DLD1 (cell line): ENCODE results near the gene AKT3.
"Not testable (repeated sequence)": the region's sequence is repeated elsewhere in the genome, so short reads cannot be mapped to it uniquely, and the experiment has no call there.

ENCODE experiments used
- in situ Hi-C: cut with HindIII; loops from 2 replicates; pipeline ENCODE4 v1.10.0; 2017; ENCODE audit warnings: low sequenced_read_pairs

AKT3 gene

DNA sequence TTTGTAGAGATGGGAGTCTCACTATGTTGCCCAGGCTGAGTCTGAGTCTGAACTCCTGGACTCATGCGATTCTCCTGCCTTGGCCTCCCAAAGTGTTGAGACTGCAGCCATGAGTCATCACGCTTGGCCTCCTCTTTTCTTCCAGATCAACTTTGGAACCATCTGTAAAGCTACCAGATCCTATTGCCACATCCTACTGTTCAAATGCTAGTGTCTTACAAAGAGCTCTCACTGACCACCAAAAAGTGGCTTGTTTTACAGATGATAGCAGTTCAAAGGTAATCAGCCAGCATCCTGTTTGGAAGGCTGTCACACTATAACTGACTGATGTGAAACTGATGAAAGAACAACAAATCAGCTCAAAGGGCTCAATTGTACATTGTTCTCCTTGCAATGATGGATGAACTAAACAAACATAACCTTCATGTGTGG is 221.6 kb downstream of the AKT3 start:
- in situ Hi-C loops = no loop called here

GRCh38 chr1:243623841-243624240 is 226.2 kb downstream of the AKT3 start:
- in situ Hi-C loops = no loop called here

DNA sequence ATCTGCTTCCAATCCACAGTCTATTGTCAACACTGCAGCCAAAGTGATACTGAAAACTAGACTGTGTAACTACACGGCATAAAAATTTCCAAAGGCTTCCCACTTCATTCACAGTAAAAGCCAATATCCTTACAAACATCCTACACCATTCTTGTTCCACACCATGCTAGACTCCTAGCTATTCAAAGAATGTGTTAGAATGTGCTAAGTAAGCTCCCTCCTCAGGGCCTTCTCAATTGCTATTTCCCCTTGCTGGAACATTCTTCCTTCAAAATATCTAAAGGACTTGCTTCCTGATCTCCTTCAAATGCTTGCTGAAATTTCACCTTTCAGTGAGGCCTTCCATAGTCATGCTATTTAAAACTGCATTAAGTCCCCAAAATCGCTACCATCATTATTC is 228.1 kb downstream of the AKT3 start:
- in situ Hi-C loops = no loop called here

- in situ Hi-C loops = no loop called here
These were observed 229.9 kb downstream of the AKT3 start for GRCh38 chr1:243620096-243620495.

DNA sequence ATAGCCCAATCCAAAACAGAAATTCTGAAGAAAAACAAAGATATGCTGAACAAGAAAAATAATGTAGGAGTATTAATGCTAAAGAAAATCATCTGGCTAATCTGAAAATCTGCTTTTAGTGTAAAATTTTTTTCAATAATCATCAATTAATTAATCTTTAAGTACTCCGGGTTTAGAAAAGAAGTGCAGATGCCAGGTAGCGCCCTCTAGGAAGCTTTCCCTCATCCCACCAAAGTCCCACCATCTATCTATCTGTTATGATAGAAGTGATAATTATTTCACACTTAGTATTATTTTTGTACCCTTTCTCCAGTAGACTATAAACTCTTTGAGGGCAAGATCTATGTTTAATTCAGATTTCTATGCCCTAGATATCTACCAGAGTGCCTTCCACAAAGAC is 240.3 kb downstream of the AKT3 start:
- in situ Hi-C loops = no loop called here

DNA sequence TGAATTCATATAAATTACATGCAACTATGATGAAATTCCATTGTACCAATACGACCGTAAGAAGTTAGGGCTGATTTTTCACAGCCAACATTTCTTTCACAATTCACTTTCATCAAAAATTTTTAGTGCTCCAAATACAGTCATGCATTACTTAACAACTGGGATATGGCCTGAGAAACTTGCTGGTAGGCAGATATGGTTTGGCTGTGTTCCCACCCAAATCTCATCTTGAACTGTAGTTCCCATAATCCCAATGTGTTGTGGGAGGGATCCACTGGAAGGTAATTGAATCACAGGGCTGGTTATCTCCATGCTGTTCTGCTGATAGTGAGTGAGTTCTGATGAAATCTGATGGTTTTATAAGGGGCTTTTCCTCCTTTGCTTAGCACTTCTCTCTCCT is 244.4 kb downstream of the AKT3 start:
- in situ Hi-C loops = no loop called here

- in situ Hi-C loops = no loop called here
These were observed 248.3 kb downstream of the AKT3 start for GRCh38 chr1:243601720-243602119.

DNA sequence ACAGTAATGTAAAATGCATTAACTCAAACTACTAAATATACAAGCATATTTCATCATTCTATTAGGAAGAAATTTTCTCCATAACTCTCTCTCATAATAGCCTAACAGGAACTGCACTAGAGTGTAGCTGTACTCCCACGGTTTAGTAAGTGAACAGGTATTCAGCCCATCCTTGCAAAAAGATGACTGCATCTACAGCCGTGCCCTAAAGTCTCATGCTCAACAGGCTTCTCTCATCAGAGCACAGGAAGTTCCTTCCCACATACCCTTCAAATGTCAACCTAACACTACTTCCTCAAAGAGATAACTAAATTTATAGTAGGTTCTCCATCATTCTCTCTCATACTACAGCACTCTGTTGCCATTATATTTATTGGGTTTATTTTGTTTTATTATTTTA is 251.6 kb downstream of the AKT3 start:
- in situ Hi-C loops = no loop called here

DNA sequence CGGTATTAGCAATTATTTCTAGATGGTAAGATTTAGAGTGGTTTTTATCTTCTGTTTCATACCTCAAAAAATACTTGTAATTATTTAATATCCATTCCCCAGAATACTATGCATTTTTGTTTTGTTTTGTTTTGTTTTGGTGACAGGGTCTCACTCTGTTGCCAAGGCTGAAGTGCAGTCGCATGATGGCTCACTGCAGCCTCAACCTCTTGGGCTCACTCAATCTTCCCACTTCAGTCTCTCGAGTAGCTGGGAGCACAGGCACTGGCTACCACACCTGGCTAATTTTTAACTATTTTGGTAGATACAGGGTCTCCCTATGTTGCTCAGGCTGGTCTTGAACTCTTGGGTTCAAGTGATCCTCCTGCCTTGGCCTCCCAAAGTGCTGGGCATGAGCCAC is 252.7 kb downstream of the AKT3 start:
- in situ Hi-C loops = no loop called here

GRCh38 chr1:243596431-243597062 is 253.5 kb downstream of the AKT3 start:
- in situ Hi-C loops = no loop called here

DNA sequence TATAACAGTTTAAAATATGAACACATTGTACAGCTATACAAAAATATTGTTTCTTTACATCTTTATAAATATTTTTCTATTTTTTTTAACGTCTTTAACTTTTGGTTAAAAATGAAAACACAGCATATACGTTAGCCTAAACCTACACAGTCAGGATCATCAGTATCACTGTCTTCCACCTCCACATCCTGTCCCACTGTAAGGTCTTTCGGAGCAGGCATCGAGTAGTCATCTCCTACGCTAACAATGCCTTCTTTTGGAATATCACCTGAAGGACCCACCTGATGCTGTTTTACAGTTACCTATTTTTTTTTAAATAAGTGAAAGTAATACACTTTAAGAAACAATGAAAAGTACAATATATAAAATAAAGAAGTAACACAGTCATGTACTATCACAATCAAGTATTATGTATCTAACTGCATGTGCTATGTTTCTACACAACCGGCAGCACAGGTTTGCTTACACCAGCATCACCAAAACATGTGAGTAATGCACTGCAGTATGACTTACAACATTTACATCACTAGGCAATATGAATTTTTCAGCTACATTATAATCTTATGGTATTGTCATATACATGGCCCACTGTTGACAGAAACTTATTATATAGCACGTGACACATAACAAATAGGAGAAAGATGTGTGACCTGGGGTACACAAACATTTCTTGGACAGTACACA is 254.4 kb downstream of the AKT3 start:
- in situ Hi-C loops = no loop called here

DNA sequence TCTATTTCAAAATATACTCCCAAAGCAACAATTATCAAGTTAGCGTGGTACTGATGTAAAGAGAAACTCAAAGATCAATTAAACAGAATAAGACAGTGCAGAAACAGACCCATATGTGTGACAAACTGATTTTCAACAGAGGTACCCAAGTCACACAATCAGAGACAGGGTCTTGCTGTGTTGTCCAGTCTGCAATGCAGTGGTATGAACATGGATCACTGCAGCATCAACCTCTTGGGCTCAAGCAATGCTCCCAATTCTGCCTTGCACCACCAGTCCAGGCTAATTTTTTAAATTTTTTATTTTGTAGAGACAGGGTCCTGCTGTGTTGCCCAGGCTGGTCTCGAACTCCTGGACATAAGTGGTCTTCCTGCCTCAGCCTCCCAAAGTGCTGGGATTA is 255.6 kb downstream of the AKT3 start:
- in situ Hi-C loops = no loop called here

DNA sequence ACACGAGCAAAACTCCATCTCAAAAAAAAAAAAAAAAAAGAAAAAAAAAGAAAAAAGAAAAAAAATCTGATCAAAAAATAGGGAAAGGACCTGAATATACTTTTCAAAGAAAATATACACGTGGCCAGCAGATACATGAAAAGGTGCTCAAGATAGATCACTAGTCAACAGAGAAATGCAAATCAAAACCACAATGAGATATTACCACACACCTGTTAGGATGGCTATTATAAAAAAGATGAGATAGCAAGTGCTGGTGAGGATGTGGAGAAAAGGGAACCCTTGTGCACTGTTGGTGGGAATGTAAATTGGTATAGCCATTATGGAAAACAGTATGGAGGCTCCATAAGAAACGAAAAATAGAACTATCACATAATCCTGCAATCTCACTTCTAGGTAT is 260.8 kb downstream of the AKT3 start:
- in situ Hi-C loops = not testable (repeated sequence)

DNA sequence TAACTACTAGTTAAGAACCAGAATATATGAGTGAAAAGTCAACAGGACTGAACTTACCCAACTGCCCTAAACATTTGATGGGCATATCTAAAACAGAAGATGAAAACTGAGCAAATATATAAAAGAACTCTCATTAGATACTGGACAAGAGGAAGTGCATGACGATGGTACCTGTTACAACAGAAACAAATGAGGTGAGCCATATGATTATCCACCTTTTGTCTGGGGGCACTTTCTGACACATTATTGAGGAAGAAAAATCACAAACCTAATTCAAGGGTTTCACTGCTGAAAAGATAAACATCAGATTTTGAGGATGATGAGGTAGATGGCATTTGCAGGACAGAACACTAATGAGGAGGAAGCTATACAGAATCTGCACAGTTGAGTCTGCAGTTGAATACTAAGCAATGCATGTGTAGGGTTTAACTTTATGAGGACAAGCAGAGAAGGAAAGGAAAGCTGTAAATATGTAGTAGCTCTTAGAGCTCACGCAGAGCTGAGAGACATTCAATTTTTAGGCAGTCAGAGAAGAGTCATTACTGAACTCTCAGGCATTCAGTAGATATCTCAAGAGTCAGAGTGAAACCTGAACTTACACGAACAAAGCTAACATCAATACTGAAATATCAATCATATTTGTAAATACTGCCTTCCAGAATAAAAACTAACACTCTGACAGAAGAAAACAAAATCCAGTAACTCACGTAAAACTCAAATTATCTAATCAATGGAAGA is 262.1 kb downstream of the AKT3 start:
- in situ Hi-C loops = no loop called here

DNA sequence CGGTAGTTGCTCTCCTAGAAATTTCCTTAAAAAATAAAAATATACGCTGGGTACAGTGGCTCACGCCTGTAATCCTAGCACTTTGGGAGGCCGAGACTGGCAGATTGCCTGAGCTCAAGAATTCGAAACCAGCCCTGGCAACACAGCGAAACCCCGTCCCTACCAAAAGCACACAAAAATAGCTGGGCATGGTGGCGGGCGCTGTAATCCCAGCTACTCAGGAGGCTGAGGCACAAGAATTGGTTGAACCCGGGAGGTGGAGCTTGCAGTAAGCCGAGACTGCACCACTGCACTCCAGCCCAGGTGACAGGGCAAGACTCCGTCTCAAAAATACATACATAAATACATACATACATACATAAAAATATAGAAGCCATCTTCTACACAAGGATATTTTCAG is 262.8 kb downstream of the AKT3 start:
- in situ Hi-C loops = no loop called here

DNA sequence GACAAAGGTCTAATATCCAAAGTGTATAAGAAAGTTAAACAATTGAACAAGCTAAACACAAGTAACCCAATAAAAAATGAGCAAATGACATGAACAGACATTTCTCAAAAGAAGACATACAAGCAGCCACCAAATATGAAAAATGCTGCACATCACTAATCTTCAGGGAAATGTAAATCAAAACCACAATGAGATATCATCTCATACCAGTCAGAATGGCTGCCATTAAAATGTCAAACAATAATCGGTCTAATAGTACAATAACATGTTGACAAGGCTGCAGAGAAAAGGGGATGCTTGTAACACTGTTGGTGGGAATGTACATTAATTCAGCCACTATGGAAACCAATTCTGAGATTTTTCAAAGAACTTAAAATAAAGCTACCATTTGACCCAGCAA is 264.1 kb downstream of the AKT3 start:
- in situ Hi-C loops = no loop called here

- in situ Hi-C loops = no loop called here
These were observed 267.7 kb downstream of the AKT3 start for GRCh38 chr1:243582326-243582725.

- in situ Hi-C loops = no loop called here
These were observed 269.1 kb downstream of the AKT3 start for GRCh38 chr1:243580984-243581383.

- in situ Hi-C loops = no loop called here
These were observed 270.0 kb downstream of the AKT3 start for GRCh38 chr1:243580072-243580471.

DNA sequence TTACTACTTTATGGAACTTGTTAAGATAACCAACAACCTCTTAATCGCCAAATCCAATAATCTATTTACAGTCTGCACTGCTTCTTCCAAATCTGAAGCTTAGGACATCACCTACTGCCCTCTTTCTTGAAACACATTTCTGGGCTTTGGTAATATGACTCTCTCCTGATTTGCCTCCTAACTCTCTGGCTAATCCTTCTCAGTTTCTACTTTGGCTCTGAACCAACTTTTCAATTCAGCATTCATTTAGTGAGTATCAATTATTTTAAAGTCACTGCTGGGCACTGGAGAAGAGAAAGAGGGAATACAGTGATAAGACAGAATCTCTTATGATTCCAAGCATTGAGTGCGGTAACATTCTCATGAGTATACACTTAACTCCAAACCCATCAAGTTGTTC is 275.0 kb downstream of the AKT3 start:
- in situ Hi-C loops = no loop called here

DNA sequence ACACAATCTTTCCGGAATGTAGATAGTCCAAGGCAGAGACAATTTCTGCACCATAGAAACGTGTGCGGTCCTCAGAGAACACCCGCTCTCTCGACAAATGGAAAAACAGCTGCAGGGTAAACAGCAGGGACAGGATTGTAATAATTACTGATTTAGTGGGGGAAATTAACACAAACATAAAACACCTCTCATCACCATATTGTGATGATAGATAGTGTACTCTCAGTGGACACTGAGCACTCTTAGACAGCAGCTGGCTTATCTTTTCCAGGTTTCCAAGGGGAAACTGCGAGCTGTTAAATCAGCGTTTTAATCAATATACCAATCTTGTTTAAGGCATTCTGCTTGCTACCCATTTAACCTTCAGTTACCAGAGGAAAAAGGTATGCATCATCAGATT is 277.1 kb downstream of the AKT3 start:
- in situ Hi-C loops = no loop called here

- in situ Hi-C loops = no loop called here
These were observed 281.2 kb downstream of the AKT3 start for GRCh38 chr1:243568793-243569192.
